ENCODE data around the gene LRRTM4.
A peak's percentile ranks its signal among the peaks of the same experiment; 100 is the strongest.

- TF ChIP-seq CTCF (IDR thresholded peaks at IDR 0.05; ENCODE audit: low read depth, low read length) (peak; percentile 85), EZH2phosphoT487 (IDR thresholded peaks at IDR 0.05; ENCODE audit: low read depth) (no peak)
Observed at GRCh38 chr2:76953733-76954347, 568.3 kb downstream of the LRRTM4 start.

All from OCI-LY3 (cell line).